GM12874 (cell line): ENCODE measurements around the gene PTPRF.

ENCODE experiments used
- CTCF ChIP-seq: IDR thresholded peaks from 2 replicates; pipeline ENCODE4 v1.5.1; 2011; ENCODE audit warnings: low read depth, mild to moderate bottlenecking, control low read depth, low read length, moderate library complexity; ENCODE audit not compliant: insufficient read depth

PTPRF gene

DNA sequence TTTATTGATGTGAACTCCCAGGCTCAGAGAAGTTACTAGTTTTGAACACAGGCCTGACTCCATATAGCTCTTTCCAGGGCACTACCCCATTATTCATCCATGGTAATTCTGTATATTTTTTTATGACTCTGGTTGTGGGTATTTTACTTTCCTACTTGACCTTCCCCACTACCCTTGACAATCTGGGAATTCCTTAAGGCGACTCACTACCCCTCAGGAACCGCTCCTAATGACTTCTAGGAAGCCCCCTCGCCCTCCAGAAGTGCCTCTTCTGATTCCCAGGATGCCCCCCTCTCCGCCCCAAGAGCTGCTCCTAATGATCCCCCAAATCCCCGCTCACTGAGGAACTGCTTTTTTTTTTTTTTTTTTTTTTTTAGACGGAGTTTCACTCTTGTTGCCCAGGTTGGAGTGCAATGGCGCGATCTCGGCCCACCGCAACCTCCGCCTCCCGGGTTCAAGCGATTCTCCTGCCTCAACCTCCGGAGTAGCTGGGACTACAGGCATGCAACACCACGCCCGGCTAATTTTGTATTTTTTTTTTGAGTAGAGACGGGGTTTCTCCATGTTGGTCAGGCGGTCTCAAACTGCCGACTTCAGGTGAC lies 118.3 kb downstream of the PTPRF start:
- no peak for TF ChIP-seq CTCF

DNA sequence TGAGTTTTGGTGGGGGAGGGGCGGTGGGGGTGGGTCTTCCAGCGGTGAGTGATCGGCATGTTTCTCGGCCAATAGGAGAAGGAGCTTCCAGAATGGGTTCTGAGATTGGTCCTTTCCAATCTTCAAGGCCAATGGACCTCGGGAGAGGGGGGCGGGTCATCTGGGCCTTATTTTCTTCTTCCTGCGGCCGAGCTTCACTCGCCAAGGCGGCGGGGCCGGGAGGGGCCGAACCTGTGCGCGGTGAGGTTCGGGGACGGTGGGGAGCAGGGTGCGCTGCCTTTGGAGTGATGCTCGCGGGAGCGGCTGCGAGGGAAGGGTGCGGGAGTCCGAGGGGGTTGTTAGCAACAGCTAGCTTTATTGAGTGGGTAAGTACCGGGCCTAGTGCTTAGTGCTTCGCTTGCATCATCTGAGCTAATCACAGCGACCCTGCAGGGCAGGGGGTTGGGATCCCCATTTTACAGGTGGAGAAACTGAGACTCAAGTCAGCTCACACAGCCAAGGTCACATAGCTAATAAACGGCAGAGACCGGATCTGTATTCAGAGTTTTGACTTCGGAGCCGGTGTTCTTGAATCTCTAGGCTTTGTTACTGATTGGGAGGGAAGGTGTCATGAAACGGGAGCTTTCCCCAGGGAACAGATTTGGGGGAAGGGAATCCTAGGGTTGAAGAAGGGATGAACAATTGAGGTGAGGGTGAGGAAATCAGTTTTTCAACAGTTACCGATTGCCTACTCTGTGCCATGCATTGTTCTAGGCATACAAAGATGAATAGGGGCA lies 119.8 kb downstream of the PTPRF start:
- no peak for TF ChIP-seq CTCF

DNA sequence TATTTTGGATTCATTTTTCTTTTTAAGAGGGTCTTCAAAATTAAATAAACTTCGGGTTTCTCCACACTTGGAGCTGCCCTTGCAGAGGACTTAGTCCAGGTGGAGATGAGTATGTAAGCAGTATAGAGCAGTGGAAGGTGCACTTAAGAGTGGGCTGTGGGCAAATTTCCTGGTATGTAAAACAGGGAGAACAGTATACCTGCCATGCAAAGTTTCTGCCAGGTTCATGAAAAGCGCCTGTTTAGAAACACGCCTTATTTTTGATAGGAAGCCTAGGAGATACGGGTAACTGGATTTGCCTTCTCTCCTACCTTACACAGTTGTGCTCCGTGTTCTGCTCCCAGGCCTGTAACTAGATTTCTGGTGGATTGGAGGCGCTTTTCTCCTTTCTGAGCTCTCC lies 120.5 kb downstream of the PTPRF start:
- TF ChIP-seq CTCF = no peak

DNA sequence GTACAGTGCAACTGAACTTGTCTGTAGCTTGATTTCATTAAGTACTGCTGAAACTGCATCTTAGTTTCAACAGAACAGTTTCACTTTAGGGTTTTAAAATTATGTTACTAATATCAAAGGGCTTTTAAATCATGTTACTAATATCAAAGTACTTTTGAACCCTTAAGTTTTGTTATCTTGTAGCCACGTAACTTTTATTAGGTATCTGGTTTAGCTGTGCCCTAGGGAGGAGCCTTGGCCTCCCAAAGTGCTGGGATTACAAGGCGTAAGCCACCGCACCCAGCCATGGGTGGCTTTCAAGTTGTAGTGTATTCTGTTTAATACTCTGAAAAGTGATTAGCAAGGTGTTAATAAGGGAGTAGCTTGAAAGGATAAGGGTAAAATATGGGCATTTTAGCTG lies 121.2 kb downstream of the PTPRF start:
- TF ChIP-seq CTCF = no peak

DNA sequence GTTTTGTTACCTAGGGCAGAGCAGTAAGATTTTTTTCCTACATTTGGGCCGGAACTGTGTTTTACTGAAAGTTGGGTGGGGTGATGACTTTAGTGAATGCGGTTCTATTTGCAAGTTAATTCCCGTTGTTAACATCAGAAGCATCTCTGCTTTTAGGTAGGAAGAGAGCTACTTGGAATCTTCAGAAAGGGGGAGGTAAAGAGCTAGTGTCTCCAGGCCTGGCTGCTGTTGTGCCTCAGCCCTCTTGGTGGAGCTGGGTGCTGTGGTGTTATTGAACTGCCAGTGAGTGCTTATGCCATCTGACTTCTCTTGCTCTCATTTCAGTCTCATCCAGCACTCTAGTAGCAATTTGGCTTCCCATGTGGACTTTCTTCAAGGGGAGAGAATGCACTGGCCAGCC lies 122.7 kb downstream of the PTPRF start:
- TF ChIP-seq CTCF = peak; percentile 40; the same call in 1 of the 2 replicates

GRCh38 chr1:43653893-43654292 lies 123.2 kb downstream of the PTPRF start:
- TF ChIP-seq CTCF = no peak

- no peak for TF ChIP-seq CTCF
These were observed 125.3 kb downstream of the PTPRF start for GRCh38 chr1:43655953-43656352.
